Islet of Langerhans (tissue), 1 donor: ENCODE results near the gene FGF10.

ENCODE experiments used
- FAIRE-seq: peaks from one replicate; lab custom pipeline; 2011; peaks lifted over from hg19 to GRCh38; lab: Jason Lieb, UNC

Gene FGF10

GRCh38 chr5:44257221-44257620 lies 132.0 kb downstream of the FGF10 start:
- FAIRE-seq: no peak
